Activated CD8-positive, alpha-beta memory T cell treated with anti-CD3 and anti-CD28 coated beads, Interleukin-2, amount 10 ng/mL, durations not matched to agents 7 days and 5 days (primary cell): ENCODE results near the gene ZNF672. TPM values are rescaled to one million over a fixed set of nuclear protein-coding genes. Genes with fewer than 3 reads are reported as not detected.
"Not testable (repeated sequence)": the region's sequence is repeated elsewhere in the genome, so short reads cannot be mapped to it uniquely, and the experiment has no call there.

Source experiments
- ATAC-seq: fragments of 150-1000 bp; cut with Tn5 transposase; one replicate; pipeline ENCODE4 v1.10.0; 2021; ENCODE audit warnings: moderate library complexity
- CTCF ChIA-PET: fragments of 350-600 bp; sonication (Branson Sonifier 250); formaldehyde crosslinking; loops from one replicate; lab custom pipeline; 2021; ENCODE audit warnings: antibody characterized with exemption; lab: Charles Lee
- DNase-seq: peaks from one replicate; pipeline ENCODE4 v3.0.0-alpha.2; 2020
- H3K27ac Mint-ChIP-seq: one replicate; pipeline ENCODE4 v1.8.0; 2021; ENCODE audit warnings: mild to moderate bottlenecking, mixed read lengths
- H3K27me3 Mint-ChIP-seq: one replicate; pipeline ENCODE4 v1.8.0; 2021; ENCODE audit warnings: mixed read lengths
- H3K36me3 Mint-ChIP-seq: one replicate; pipeline ENCODE4 v1.8.0; 2021; ENCODE audit warnings: mild to moderate bottlenecking, mixed read lengths
- H3K4me1 Mint-ChIP-seq: one replicate; pipeline ENCODE4 v1.8.0; 2021; ENCODE audit warnings: mixed read lengths
- H3K4me3 Mint-ChIP-seq: one replicate; pipeline ENCODE4 v1.8.0; 2021; ENCODE audit warnings: mild to moderate bottlenecking, moderate library complexity, mixed read lengths
- H3K9me3 Mint-ChIP-seq: one replicate; pipeline ENCODE4 v1.8.0; 2022; ENCODE audit warnings: low read depth, mixed read lengths
- total RNA-seq, 2 experiments: library from RNA; stranded (reverse); gene quantifications; one replicate each; pipeline ENCODE4 v1.2.3, GENCODE V29; 2021

ZNF672 gene
- 10 to 100 TPM; 53.8 to 72.3 TPM for total RNA-seq

DNA sequence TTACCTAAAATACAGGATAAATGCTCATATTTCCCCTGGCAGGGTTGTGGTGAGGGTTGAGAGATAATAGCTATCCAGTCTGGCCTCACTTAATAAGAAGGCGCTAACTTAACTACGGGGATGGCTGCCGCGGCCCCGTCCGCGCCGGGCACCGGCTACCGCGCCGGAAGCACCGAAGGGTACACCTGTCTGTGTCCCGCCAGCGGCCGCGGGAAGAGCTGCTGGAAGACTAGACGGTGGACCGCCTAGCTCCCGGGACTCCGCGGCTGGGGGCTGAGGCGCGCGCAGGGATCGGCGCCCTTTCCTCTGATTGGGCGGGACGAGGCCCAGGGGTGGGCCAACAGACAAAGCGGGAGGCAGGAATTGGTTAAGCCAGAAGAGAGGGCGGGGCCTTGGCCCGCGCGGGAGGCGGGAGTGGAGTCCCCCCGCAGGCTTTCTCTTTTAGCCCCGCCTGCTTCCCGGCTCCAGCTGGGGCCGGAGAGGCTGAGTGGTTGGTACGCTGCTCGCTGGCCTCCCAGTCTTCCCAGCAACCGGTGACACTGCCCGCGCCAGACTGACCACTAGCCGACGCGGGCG, at the start of gene ZNF672:
Gene ZNF672, plus strand, starts transcription at position 444 of the 576 bp plus-strand sequence. CDS start 9,051 bp downstream, outside the sequence.
- DNase-seq (peak; percentile 97), ATAC-seq (peak; percentile 91)
- Mint-ChIP-seq H3K27ac (no peak within 1 kb of the TSS), H3K36me3 (peaks cover 1% of the 10 kb centered on the region), H3K27me3 (peaks cover 6% of the 10 kb centered on the region), H3K9me3 (no peaks in the 10 kb centered on the region), H3K4me3 (no peak within 1 kb of the TSS), H3K4me1 (peaks cover 25% of the 10 kb centered on the region)
- CTCF ChIA-PET, result interaction anchor here (0.8 to 5.3 kb wide), 4 partner anchors 11 to 24 kb away, joined by 4 to 57 read pairs (median 22); partner anchors contain the start of genes SH3BP5L and ZNF692

DNA sequence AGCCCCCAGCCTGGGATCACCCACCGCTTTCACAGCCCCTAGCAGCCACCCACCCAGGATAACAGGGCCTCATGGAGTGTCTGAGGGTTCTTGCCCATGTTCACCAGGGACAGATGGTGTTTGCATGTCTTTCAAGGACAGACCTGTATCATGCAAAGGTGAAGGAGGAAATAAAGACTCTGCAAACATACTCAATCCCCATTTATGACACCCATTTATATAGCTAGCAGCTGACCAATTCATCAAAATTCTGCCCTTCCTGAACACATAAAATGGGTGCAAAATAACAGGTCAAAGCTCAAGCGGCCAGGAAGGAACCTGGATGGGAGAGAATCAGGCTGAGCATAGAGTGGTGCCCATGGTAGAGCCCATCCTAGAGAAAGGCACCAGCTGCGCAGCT, 49.7 kb upstream of the ZNF672 start:
- Mint-ChIP-seq H3K4me3 (no peak overlapping the region), H3K36me3 (no peaks in the 10 kb centered on the region)

DNA sequence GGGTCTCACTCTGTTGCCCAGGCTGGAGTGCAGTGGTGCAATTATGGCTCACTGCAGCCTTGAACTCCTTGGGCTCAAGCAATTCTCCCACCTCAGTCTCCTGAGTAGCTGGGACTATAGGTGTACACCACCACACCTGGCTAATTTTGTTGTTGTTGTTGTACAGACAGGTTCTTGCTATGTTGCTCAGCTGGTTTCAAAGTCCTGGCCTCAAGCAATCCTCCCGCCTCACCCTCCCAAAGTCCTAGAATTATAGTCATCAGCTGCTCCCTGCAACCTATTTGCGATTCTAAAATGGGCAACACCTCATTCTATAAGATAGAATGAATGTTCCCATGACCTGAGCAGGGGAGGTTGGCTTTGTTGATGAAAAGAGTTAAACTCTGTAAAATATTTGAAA, 48.7 kb upstream of the ZNF672 start:
- Mint-ChIP-seq H3K4me1 (peaks cover 29% of the 10 kb centered on the region), H3K27me3 (peaks cover 23% of the 10 kb centered on the region)
- ATAC-seq, H3K9me3 Mint-ChIP-seq, H3K4me3 Mint-ChIP-seq, H3K27ac Mint-ChIP-seq, H3K36me3 Mint-ChIP-seq: not testable (repeated sequence)
- CTCF ChIA-PET, result interaction anchor here (0.6 to 1.3 kb wide), 2 partner anchors 17 to 30 kb away, joined by 3 to 5 read pairs; no protein-coding TSS in a partner anchor
- peak; percentile 2 for DNase-seq

More for the DNA sequence above, 49.7 kb upstream of the ZNF672 start:
- no peak overlapping the region for H3K27ac Mint-ChIP-seq
- peaks cover 18% of the 10 kb centered on the region for H3K27me3 Mint-ChIP-seq
- ATAC-seq (no peak), DNase-seq (peak; percentile 18)
- peaks cover 21% of the 10 kb centered on the region for H3K4me1 Mint-ChIP-seq
- no peaks in the 10 kb centered on the region for H3K9me3 Mint-ChIP-seq
- CTCF ChIA-PET, result no interaction called here

DNA sequence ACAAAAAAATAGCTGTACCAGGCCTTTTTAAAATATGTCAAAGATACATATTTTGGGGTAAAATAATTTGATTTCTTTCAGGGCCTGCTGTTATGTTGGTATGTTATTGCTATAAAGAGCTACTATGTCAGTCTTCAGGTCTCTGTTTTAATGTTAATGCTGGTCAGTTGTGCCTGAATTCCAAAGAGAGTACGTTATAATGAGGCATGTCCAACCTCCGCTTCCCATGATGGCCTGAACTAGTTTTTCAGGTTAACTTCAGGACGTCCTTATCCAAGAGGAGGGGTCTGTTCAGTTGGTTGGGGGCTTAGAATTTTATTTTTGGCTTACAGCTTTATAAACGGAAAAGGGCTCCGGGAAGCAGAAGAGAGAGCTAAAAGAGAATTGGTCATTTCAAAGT, 47.6 kb upstream of the ZNF672 start:
- Mint-ChIP-seq H3K27me3 (peaks cover 27% of the 10 kb centered on the region), H3K9me3 (no peaks in the 10 kb centered on the region), H3K27ac (no peak overlapping the region), H3K4me3 (no peak overlapping the region), H3K4me1 (peaks cover 29% of the 10 kb centered on the region), H3K36me3 (peaks cover 4% of the 10 kb centered on the region)
- no peak for ATAC-seq
- CTCF ChIA-PET, result interaction anchor here (1.3 kb wide), 1 partner anchor 16 kb away, joined by 3 read pairs; no protein-coding TSS in a partner anchor
- DNase-seq, result no peak

DNA sequence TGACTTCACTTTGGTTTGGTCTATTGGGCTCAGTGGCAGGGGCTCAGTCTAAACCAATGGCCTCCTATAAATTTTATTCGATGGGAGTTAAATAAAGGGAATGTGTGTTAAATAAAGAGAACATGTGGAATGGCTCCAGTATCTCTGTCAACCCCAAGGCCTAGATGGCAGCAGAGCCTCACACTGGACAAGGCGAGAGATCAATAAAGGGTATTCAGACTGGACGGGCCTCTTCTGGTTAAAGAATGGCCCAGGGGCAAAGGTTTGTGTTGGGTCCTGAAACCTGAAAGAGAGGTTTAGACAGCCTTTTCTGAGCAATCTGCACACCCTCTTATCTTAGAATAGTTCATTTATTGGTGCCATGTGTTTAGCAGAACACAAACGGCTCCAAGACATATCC, 47.0 kb upstream of the ZNF672 start:
- peaks cover 4% of the 10 kb centered on the region for H3K36me3 Mint-ChIP-seq
- peaks cover 28% of the 10 kb centered on the region for H3K27me3 Mint-ChIP-seq
- ATAC-seq, result no peak
- H3K9me3 Mint-ChIP-seq, result no peaks in the 10 kb centered on the region
- peak; percentile 19 for DNase-seq
- H3K27ac Mint-ChIP-seq, result no peak overlapping the region
- peaks cover 24% of the 10 kb centered on the region for H3K4me1 Mint-ChIP-seq
- CTCF ChIA-PET, result no interaction called here
- H3K4me3 Mint-ChIP-seq, result no peak overlapping the region

DNA sequence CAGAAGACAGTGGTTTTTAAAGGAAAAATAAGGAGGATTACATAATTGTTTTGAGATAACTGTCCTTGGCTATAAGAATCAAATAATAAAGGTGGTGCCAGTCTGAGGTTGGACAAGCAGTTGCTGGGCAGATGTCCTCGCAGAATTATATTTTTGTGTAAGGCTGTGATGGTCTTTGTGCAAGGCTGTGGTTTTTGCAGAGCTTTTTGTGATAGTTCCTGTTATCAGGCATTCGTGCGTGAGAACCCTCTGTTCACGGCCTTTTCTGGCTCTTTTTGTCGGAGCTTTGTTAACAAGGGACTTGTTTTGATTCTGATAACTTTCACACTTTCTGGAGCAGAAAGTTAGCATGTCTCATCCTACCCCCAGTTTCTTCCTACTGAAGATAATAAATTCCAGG, 45.7 kb upstream of the ZNF672 start:
- H3K27me3 Mint-ChIP-seq, result peaks cover 33% of the 10 kb centered on the region
- CTCF ChIA-PET, result interaction anchor here (1.4 kb wide), 1 partner anchor 13 kb away, joined by 5 read pairs; no protein-coding TSS in a partner anchor
- no peaks in the 10 kb centered on the region for H3K9me3 Mint-ChIP-seq
- H3K36me3 Mint-ChIP-seq, result peaks cover 4% of the 10 kb centered on the region
- H3K27ac Mint-ChIP-seq, result no peak overlapping the region
- ATAC-seq (no peak), DNase-seq (no peak)
- H3K4me3 Mint-ChIP-seq, result no peak overlapping the region
- peaks cover 16% of the 10 kb centered on the region for H3K4me1 Mint-ChIP-seq

DNA sequence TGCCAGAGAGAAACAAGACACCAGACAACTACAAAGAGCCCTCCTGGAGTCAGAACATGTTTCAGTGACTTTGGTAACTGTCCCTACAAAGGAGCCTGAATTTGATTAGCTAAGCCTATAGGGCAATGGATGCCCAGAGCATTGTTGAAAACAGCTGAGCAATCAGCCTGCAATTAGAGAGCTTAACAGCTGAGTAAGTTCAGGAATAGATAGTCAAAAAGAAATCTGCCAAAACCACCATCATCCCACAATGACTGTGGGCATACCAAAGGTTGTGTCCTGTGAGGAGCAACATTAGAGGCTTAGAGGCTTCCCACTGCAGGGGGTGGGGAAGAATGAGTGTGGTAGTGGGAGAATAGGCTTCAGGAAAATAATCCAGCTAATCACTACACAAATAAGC, 44.4 kb upstream of the ZNF672 start:
- H3K27me3 Mint-ChIP-seq, result peaks cover 39% of the 10 kb centered on the region
- CTCF ChIA-PET, result interaction anchor here (1.4 kb wide), 1 partner anchor 12 kb away, joined by 5 read pairs; no protein-coding TSS in a partner anchor
- ATAC-seq, result peak; percentile 93

DNA sequence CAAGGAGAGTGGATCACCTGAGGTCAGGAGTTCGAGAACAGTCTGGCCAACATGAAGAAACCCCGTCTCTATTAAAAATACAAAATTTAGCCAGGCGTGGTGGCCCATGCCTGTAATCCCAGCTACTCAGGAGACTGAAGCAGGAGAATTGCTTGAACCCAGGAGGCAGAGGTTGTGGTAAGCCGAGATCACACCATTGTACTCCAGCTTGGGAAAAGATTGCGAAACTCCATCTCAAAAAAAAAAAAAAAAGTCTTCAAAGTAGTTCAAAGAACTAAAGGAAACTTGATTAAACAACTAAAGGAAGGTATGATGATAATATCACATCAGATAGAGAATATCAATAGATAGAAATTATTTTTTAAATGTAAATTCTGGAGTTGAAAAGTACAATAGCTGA, 43.4 kb upstream of the ZNF672 start:
- H3K27me3 Mint-ChIP-seq, result peaks cover 44% of the 10 kb centered on the region
- not testable (repeated sequence) for DNase-seq, H3K27ac Mint-ChIP-seq, H3K4me3 Mint-ChIP-seq, H3K9me3 Mint-ChIP-seq, H3K36me3 Mint-ChIP-seq, ATAC-seq
- H3K4me1 Mint-ChIP-seq, result peaks cover 16% of the 10 kb centered on the region
- CTCF ChIA-PET, result interaction anchor here (1.2 kb wide), 2 partner anchors 10 to 31 kb away, joined by 4 to 5 read pairs; partner anchors contain the start of gene SH3BP5L

More for the DNA sequence above, 44.4 kb upstream of the ZNF672 start:
- H3K36me3 Mint-ChIP-seq, result peaks cover 4% of the 10 kb centered on the region
- peak; percentile 66 for DNase-seq
- no peaks in the 10 kb centered on the region for H3K9me3 Mint-ChIP-seq
- no peak overlapping the region for H3K27ac Mint-ChIP-seq
- no peak overlapping the region for H3K4me3 Mint-ChIP-seq
- H3K4me1 Mint-ChIP-seq, result peaks cover 16% of the 10 kb centered on the region

DNA sequence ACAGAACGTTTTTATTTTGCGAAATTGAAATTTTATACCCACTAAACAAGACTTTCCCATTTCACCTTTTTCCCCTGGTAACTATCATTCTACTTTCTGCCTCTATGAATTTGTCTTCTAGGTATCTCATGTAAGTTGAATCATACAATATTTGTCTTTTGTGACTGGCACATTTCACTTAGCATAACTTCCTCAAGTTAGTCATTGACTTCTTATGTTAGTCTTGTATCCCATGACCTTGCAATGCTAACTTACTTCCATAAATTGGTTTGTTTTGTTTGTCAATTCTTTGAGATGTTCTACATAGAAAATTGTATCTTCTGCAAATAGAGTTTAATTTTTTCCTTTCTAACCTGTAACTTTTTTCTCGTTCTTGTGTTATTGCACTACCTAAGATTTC, 39.2 kb upstream of the ZNF672 start:
- peaks cover 4% of the 10 kb centered on the region for H3K4me1 Mint-ChIP-seq
- DNase-seq (no peak), ATAC-seq (no peak)
- CTCF ChIA-PET, result no interaction called here
- peaks cover 4% of the 10 kb centered on the region for H3K36me3 Mint-ChIP-seq
- H3K4me3 Mint-ChIP-seq, result no peak overlapping the region
- peaks cover 46% of the 10 kb centered on the region for H3K27me3 Mint-ChIP-seq
- H3K9me3 Mint-ChIP-seq, result no peaks in the 10 kb centered on the region
- no peak overlapping the region for H3K27ac Mint-ChIP-seq

DNA sequence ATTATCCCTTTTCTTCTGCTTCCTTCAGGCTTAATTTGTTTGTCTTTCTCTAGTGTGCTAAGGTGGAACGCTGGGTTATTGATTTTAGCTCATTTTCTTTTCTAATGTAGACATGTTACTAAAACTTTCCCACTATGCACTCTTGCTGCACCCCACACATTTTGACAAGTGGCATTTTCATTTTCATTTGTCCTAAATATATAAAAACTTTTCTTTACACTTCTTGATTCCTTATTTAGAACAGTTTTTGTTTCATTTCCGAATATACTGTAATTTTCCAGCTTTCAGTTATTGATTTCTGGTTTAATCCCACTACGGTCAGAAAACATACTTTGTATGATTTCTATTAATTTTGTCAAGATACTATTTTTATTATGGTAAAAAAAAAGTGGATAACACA, 37.6 kb upstream of the ZNF672 start:
- ATAC-seq, result no peak
- Mint-ChIP-seq H3K4me1 (peaks cover 5% of the 10 kb centered on the region), H3K36me3 (no peaks in the 10 kb centered on the region), H3K9me3 (no peaks in the 10 kb centered on the region), H3K4me3 (no peak overlapping the region), H3K27me3 (peaks cover 39% of the 10 kb centered on the region), H3K27ac (no peak overlapping the region)
- CTCF ChIA-PET, result no interaction called here
- DNase-seq, result no peak

DNA sequence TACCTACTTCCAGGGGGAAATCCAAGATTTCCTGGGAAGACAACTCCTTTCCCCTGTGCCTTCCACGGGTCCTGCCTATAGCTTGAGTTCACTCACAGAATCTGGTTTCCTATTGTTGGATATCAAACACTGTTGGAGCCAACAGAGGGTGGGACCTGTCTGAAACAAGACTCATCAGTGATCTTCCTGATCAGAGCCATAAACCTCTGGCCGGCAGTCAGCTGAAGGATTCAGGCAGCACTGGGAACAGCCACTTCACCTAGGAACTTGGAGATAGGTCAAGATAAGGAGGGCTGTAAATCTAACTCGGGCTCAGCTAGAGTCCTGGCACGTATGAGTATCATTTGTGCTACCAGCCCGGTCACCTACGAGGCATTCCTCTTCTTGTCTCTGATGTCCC, 35.6 kb upstream of the ZNF672 start:
- CTCF ChIA-PET, result no interaction called here
- Mint-ChIP-seq H3K27me3 (peaks cover 26% of the 10 kb centered on the region), H3K4me1 (peaks cover 9% of the 10 kb centered on the region), H3K27ac (no peak overlapping the region), H3K4me3 (no peak overlapping the region), H3K36me3 (no peaks in the 10 kb centered on the region), H3K9me3 (no peaks in the 10 kb centered on the region)
- ATAC-seq (no peak), DNase-seq (no peak)

DNA sequence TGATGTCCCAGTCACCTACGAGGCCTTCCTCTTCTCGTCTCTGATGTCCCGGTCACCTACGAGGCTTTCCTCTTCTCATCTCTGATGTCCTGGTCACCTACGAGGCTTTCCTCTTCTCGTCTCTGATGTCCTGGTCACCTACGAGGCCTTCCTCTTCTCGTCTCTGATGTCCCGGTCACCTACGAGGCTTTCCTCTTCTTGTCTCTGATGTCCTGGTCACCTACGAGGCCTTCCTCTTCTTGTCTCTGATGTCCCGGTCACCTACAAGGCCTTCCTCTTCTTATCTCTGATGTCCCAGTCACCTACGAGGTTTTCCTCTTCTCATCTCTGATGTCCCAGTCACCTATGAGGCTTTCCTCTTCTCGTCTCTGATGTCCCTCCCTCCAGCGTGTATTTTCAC, 34.5 kb upstream of the ZNF672 start:
- H3K36me3 Mint-ChIP-seq, H3K4me3 Mint-ChIP-seq, H3K27ac Mint-ChIP-seq, ATAC-seq, H3K4me1 Mint-ChIP-seq, CTCF ChIA-PET, H3K9me3 Mint-ChIP-seq, DNase-seq: not testable (repeated sequence)
- peaks cover 17% of the 10 kb centered on the region for H3K27me3 Mint-ChIP-seq

DNA sequence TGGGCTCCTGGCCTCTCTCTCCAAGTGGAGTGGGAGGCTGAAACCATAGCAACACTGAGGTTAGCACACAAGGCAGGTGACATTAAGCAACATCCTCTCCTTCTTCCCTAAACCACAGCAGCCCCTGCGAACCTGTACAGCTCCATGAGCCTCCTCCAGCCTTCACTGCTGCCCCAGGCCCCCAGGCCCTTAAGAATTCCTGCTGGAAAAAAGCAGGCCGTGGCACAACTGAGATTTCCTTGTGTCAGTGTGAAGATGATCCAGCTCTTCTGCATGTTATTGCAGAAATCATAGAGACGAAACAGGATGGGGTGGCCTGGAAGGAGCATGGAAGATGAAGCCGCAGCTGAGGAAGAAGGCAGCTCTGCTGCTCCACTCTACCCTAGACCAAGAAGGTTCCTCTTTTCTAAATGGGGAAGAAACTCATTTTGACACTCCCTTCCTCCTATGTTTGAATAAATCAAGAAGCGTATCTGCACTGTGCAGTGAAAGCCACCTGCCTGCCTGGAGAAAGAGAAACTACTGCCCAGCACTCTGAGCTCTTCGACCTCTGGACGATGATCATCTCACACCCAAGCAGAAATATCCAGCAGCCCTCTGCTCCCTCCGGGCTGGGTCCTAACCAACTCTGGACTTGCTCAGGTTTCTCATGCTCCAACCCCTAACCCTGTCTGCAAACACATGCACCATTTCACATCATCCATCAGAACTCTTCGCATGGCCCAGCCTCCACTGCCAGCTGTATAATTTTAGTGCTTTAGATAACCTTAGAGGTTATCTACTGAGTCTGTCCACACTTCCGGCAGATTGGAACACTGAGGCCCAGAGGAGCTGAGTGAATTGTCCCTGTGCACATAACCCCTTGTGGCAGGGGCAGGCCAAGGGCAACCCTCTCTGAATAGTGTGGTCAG, 33.0 kb upstream of the ZNF672 start:
- Mint-ChIP-seq H3K4me1 (peaks cover 9% of the 10 kb centered on the region), H3K36me3 (no peaks in the 10 kb centered on the region), H3K27ac (no peak overlapping the region), H3K4me3 (no peak overlapping the region), H3K27me3 (peaks cover 8% of the 10 kb centered on the region), H3K9me3 (no peaks in the 10 kb centered on the region)
- no peak for ATAC-seq
- CTCF ChIA-PET, result interaction anchor here (1.0 to 1.7 kb wide), 6 partner anchors 10 to 401 kb away, joined by 3 to 6 read pairs (median 4); no protein-coding TSS in a partner anchor
- DNase-seq, result no peak
